CD8-positive, alpha-beta memory T cell (primary cell): Measurements from ENCODE around the gene BAK1. TPM values are rescaled to one million over a fixed set of nuclear protein-coding genes. Genes with fewer than 3 reads are reported as not detected.
A peak's percentile ranks its signal among the peaks of the same experiment; 100 is the strongest.
"Not testable (repeated sequence)": the region's sequence is repeated elsewhere in the genome, so short reads cannot be mapped to it uniquely, and the experiment has no call there.

Experiments used
- CTCF ChIA-PET: fragments of 350-600 bp; sonication (Branson Sonifier 250); formaldehyde crosslinking; loops from one replicate; lab custom pipeline; 2021; ENCODE audit warnings: antibody characterized with exemption; lab: Charles Lee
- POLR2A ChIA-PET: fragments of 350-600 bp; sonication (Branson Sonifier 250); formaldehyde crosslinking; loops from one replicate; lab custom pipeline; 2021; ENCODE audit warnings: antibody characterized with exemption; lab: Charles Lee
- DNase-seq, 5 donors: peaks; one replicate each; pipeline versions ENCODE4 v3.0.0 to v3.0.0-alpha.2; 2020 to 2022; ENCODE audit warnings: mixed read lengths in 1 of 5
- H3K27ac ChIP-seq: one replicate; pipeline ENCODE4 v1.7.0; 2013; ENCODE audit warnings: low read depth, mild to moderate bottlenecking, low read length, moderate library complexity
- H3K27me3 ChIP-seq: 2 replicates; pipeline ENCODE4 v1.7.0; 2013; ENCODE audit warnings: low read length, mild to moderate bottlenecking; ENCODE audit not compliant: insufficient read depth, poor library complexity, severe bottlenecking
- H3K36me3 ChIP-seq: 2 replicates; pipeline ENCODE4 v1.7.0; 2013; ENCODE audit warnings: mild to moderate bottlenecking, low read length, moderate library complexity; ENCODE audit not compliant: insufficient read depth
- H3K4me1 ChIP-seq: 2 replicates; pipeline ENCODE4 v1.7.0; 2013; ENCODE audit warnings: mild to moderate bottlenecking, low read length, moderate library complexity; ENCODE audit not compliant: insufficient read depth
- H3K4me3 ChIP-seq: 2 replicates; pipeline ENCODE4 v1.7.0; 2013; ENCODE audit warnings: mild to moderate bottlenecking, low read length
- H3K9me3 ChIP-seq: 2 replicates; pipeline ENCODE4 v1.7.0; 2013; ENCODE audit warnings: mild to moderate bottlenecking, low read length
- H3K27ac Mint-ChIP-seq, 8 donors: one replicate each; pipeline ENCODE4 v1.8.0; 2020 to 2021; ENCODE audit warnings: mixed read lengths in 8 of 8, mild to moderate bottlenecking in 6 of 8, inconsistent platforms in 3 of 8, moderate library complexity in 3 of 8
- H3K27me3 Mint-ChIP-seq, 2 donors: one replicate each; pipeline ENCODE4 v1.8.0; 2020 to 2021; ENCODE audit warnings: mixed read lengths in 2 of 2, mild to moderate bottlenecking in 1 of 2, moderate library complexity in 1 of 2
- H3K36me3 Mint-ChIP-seq, 3 donors: one replicate each; pipeline ENCODE4 v1.8.0; 2020 to 2021; ENCODE audit warnings: mixed read lengths in 3 of 3, inconsistent platforms in 1 of 3, mild to moderate bottlenecking in 1 of 3
- H3K4me1 Mint-ChIP-seq, 3 donors: one replicate each; pipeline ENCODE4 v1.8.0; 2020 to 2021; ENCODE audit warnings: mixed read lengths in 3 of 3, inconsistent platforms in 1 of 3, mild to moderate bottlenecking in 1 of 3
- H3K4me3 Mint-ChIP-seq, 7 donors: one replicate each; pipeline ENCODE4 v1.8.0; 2020 to 2021; ENCODE audit warnings: mixed read lengths in 7 of 7, mild to moderate bottlenecking in 6 of 7, moderate library complexity in 4 of 7, inconsistent platforms in 2 of 7
- H3K9me3 Mint-ChIP-seq, 5 donors: one replicate each; pipeline ENCODE4 v1.8.0; 2020 to 2022; ENCODE audit warnings: mixed read lengths in 5 of 5, mild to moderate bottlenecking in 3 of 5, moderate library complexity in 2 of 5, inconsistent platforms in 1 of 5
- polyA plus RNA-seq: library from polyadenylated mRNA; unstranded; fragments of 300-500 nt; fragmentation: Illumina TruSeq; gene quantifications from one replicate; pipeline ENCODE4 v1.2.3, GENCODE V29; 2021
- total RNA-seq, 2 experiments: library from RNA; stranded (reverse); gene quantifications; one replicate each; pipeline ENCODE4 v1.2.3, GENCODE V29; 2021

The BAK1 gene
- total and polyA plus RNA-seq, 3 experiments from 2014 or later, result 43.4 to 50.1 (median 48.5) TPM

DNA sequence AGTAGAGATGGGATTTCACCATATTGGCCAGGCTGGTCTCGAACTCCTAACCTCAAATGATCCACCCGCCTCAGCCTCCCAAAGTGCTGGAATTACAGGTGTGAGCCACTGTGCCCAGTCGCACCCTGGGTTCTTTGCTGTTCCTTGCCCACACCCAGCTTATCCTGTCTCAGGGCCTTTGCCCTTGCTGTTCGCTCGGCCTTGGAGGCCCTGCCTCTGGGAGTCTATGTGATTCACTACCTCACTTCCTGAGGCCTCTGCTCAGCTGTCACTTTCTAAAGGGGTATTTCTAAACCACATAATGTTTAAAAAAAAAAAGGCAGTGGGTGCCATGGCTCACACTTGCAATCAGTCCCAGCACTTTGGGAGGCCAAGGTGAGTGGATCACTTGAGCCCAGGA lies 16.8 kb upstream of the BAK1 start:
- H3K27ac ChIP-seq, CTCF ChIA-PET, H3K27me3 Mint-ChIP-seq, H3K9me3 Mint-ChIP-seq, DNase-seq, H3K4me1 ChIP-seq, H3K36me3 Mint-ChIP-seq, H3K36me3 ChIP-seq, H3K27me3 ChIP-seq, H3K4me3 ChIP-seq, H3K9me3 ChIP-seq, POLR2A ChIA-PET: not testable (repeated sequence)
- H3K4me3 Mint-ChIP-seq, result peak overlapping the region in 1 of 7 donors; percentile 20
- H3K4me1 Mint-ChIP-seq, result peaks cover 16 to 34% (median 23%) of the 10 kb centered on the region in 3 donors
- H3K27ac Mint-ChIP-seq, result peak overlapping the region in 4 of 8 donors; percentile 4 to 82 (median 71)

- Histone ChIP-seq H3K4me3 (no peak overlapping the region), H3K9me3 (no peaks in the 10 kb centered on the region), H3K4me1 (peaks cover 8% of the 10 kb centered on the region), H3K27ac (no peak overlapping the region), H3K36me3 (no peaks in the 10 kb centered on the region), H3K27me3 (no peaks in the 10 kb centered on the region)
- POLR2A ChIA-PET, result no interaction called here
- Mint-ChIP-seq H3K36me3 (no peaks in the 10 kb centered on the region), H3K27ac (peak overlapping the region in 2 of 8 donors; percentile 42 to 60), H3K4me3 (no peak overlapping the region), H3K9me3 (no peaks in the 10 kb centered on the region), H3K4me1 (peaks cover 18 to 34% (median 30%) of the 10 kb centered on the region in 3 donors), H3K27me3 (no peaks in the 10 kb centered on the region)
- DNase-seq, result no peak
- CTCF ChIA-PET, result interaction anchor here (1.2 to 1.5 kb wide), 2 partner anchors 12 to 26 kb away, joined by 3 to 5 read pairs; partner anchors contain the start of gene ITPR3
Measured at GRCh38 chr6:33595001-33595846, 15.1 kb upstream of the BAK1 start.

- no peaks in the 10 kb centered on the region for H3K27me3 Mint-ChIP-seq
- POLR2A ChIA-PET, result interaction anchor here (1.4 to 1.6 kb wide), 2 partner anchors 28 to 139 kb away, joined by 3 to 7 read pairs; partner anchors contain the start of genes ITPR3 and ZBTB9
Measured at GRCh38 chr6:33593414-33593727, 13.3 kb upstream of the BAK1 start.

DNA sequence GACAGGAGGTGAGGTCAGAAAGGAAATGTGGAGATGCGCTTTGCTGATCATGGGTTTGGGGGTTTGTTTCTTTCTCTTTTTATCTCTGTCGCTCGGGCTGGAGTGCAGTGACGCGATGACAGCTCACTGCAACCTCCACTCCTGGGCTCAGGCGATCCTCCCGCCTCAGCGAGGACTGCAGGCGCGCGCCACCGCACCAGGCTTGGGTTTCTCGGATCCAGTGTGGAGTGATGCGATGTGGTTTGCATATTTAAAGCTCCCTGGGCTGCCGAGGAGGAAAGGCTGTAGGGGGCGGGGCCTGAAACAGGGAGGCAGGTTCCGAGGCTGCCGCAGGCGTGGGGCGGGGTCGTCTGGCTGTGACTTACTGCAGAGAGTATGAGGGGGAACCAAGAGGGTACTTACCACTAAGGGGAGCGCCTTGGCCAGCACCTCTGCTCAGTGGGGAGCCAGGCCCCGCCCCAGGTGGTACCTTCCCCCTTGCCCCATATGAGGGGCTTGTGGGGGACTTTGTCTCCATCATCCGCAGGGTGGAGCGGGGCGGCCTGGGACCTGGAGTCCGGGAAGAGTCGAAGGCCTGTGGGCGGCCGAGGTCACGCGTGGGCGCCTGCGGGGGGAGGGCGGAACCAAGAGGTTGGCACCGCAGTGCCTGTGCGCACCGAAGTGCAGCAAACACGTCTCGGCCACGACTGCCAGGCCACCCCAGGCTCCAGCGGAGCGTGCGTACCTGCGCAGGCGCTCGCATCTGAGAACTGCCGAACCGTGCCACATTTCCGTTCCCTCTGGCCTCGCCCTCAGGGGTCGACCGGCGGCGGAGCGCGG lies 12.7 kb upstream of the BAK1 start:
- H3K27me3 Mint-ChIP-seq, result no peaks in the 10 kb centered on the region
- Histone ChIP-seq H3K4me1 (peaks cover 8% of the 10 kb centered on the region), H3K27me3 (no peaks in the 10 kb centered on the region), H3K4me3 (peak overlapping the region; percentile 27), H3K27ac (peak overlapping the region; percentile 2), H3K9me3 (no peaks in the 10 kb centered on the region), H3K36me3 (no peaks in the 10 kb centered on the region)
- ChIA-PET POLR2A (interaction anchor here (0.6 to 1.6 kb wide), 3 partner anchors 11 to 139 kb away, joined by 3 to 7 read pairs (median 3); partner anchors contain the start of genes ITPR3 and ZBTB9), CTCF (interaction anchor here (1.4 to 2.1 kb wide), 4 partner anchors 15 to 119 kb away, joined by 4 to 6 read pairs (median 6); partner anchors contain the start of gene UQCC2)
- H3K27ac Mint-ChIP-seq, result peak overlapping the region; percentile 69 to 98 (median 84)
- H3K9me3 Mint-ChIP-seq, result no peaks in the 10 kb centered on the region
- no peaks in the 10 kb centered on the region for H3K36me3 Mint-ChIP-seq
- H3K4me3 Mint-ChIP-seq, result peak overlapping the region; percentile 57 to 88 (median 80)
- H3K4me1 Mint-ChIP-seq, result peaks cover 18 to 30% (median 22%) of the 10 kb centered on the region in 3 donors
- DNase-seq, result peak in 3 of 5 donors; percentile 41 to 65 (median 62)

More at GRCh38 chr6:33593414-33593727, 13.3 kb upstream of the BAK1 start:
- Mint-ChIP-seq H3K4me3 (peak overlapping the region; percentile 57 to 88 (median 80)), H3K36me3 (no peaks in the 10 kb centered on the region), H3K4me1 (peaks cover 18 to 30% (median 23%) of the 10 kb centered on the region in 3 donors), H3K27ac (peak overlapping the region; percentile 69 to 96 (median 84)), H3K9me3 (no peaks in the 10 kb centered on the region)
- CTCF ChIA-PET, result interaction anchor here (1.0 to 1.3 kb wide), 2 partner anchors 8 to 152 kb away, joined by 3 to 4 read pairs; no protein-coding TSS in a partner anchor
- peak overlapping the region; percentile 27 for H3K4me3 ChIP-seq
- peak overlapping the region; percentile 2 for H3K27ac ChIP-seq
- DNase-seq, result no peak
- H3K4me1 ChIP-seq, result peaks cover 8% of the 10 kb centered on the region
- H3K9me3 ChIP-seq, result no peaks in the 10 kb centered on the region
- no peaks in the 10 kb centered on the region for H3K27me3 ChIP-seq
- H3K36me3 ChIP-seq, result no peaks in the 10 kb centered on the region

DNA sequence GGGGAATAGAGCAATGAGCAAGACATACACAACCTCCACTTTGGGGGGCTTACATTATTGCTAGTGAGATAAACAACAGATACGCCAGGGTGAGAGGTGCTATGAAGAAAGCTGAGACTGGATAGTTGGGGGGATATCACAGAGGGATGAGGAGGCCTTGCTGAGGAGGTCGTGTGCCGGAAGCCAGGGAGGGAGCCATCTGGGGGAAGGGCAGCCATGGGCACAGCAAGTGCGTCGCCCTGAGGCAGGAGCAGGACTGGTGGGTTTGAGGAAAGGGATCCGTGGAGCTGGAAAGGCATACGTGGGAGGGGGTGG lies 12.2 kb upstream of the BAK1 start:
- Mint-ChIP-seq H3K27ac (peak overlapping the region in 7 of 8 donors; percentile 55 to 98 (median 84)), H3K4me3 (peak overlapping the region in 5 of 7 donors; percentile 37 to 86 (median 70)), H3K36me3 (no peaks in the 10 kb centered on the region), H3K4me1 (peaks cover 18 to 28% (median 19%) of the 10 kb centered on the region in 3 donors), H3K27me3 (no peaks in the 10 kb centered on the region), H3K9me3 (no peaks in the 10 kb centered on the region)
- POLR2A ChIA-PET, result interaction anchor here (1.0 to 1.6 kb wide), 3 partner anchors 29 to 138 kb away, joined by 3 to 7 read pairs (median 3); partner anchors contain the start of genes ITPR3, UQCC2 and ZBTB9
- Histone ChIP-seq H3K4me1 (peaks cover 8% of the 10 kb centered on the region), H3K9me3 (no peaks in the 10 kb centered on the region), H3K27ac (no peak overlapping the region), H3K36me3 (no peaks in the 10 kb centered on the region), H3K27me3 (no peaks in the 10 kb centered on the region), H3K4me3 (no peak overlapping the region)
- DNase-seq, result no peak
- CTCF ChIA-PET, result interaction anchor here (0.7 to 2.1 kb wide), 5 partner anchors 15 to 119 kb away, joined by 3 to 6 read pairs (median 5); partner anchors contain the start of gene UQCC2

DNA sequence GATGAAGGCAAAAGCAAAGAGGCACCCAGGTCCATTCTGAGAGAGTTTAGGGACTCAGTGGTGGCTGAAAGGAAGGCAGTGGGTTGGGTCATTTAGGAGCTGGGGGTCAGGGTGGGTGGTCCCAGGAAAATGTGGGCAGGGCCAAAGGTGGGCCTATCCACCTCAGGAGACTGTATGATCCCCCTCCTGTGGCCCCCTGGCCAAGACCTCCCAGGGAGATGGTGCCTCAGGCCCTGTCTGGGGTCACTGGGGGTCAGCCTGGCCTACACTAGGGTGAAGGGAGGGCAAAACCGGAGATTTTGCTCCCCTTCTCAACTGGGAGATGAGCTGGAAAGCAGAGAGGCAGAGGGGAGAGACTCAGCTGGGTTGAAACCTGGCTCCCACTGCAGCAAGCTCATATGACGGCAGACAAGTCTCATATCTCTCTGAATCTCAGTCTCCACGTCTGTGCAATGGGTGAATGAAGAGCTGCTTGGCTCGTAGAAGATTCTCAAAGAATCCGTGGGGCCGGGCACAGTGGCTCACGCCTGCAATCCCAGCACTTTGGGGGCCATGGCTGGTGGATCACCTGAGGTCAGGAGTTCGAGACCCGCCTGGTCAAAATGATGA lies 11.5 kb upstream of the BAK1 start:
- H3K9me3 ChIP-seq, result no peaks in the 10 kb centered on the region
- Mint-ChIP-seq H3K4me3 (peak overlapping the region in 4 of 7 donors; percentile 19 to 54 (median 35)), H3K36me3 (no peaks in the 10 kb centered on the region), H3K9me3 (no peaks in the 10 kb centered on the region), H3K27me3 (no peaks in the 10 kb centered on the region), H3K4me1 (peaks cover 14 to 23% (median 18%) of the 10 kb centered on the region in 3 donors), H3K27ac (peak overlapping the region in 6 of 8 donors; percentile 27 to 87 (median 73))
- no peaks in the 10 kb centered on the region for H3K36me3 ChIP-seq
- no peaks in the 10 kb centered on the region for H3K27me3 ChIP-seq
- no peak overlapping the region for H3K4me3 ChIP-seq
- no peak for DNase-seq
- H3K4me1 ChIP-seq, result peaks cover 8% of the 10 kb centered on the region
- no peak overlapping the region for H3K27ac ChIP-seq
- ChIA-PET CTCF (interaction anchor here (0.6 to 2.1 kb wide), 7 partner anchors 13 to 165 kb away, joined by 3 to 6 read pairs (median 4); partner anchors contain the start of gene UQCC2), POLR2A (interaction anchor here (1.0 kb wide), 1 partner anchor 120 kb away, joined by 3 read pairs; the partner anchor contains the start of gene UQCC2)

DNA sequence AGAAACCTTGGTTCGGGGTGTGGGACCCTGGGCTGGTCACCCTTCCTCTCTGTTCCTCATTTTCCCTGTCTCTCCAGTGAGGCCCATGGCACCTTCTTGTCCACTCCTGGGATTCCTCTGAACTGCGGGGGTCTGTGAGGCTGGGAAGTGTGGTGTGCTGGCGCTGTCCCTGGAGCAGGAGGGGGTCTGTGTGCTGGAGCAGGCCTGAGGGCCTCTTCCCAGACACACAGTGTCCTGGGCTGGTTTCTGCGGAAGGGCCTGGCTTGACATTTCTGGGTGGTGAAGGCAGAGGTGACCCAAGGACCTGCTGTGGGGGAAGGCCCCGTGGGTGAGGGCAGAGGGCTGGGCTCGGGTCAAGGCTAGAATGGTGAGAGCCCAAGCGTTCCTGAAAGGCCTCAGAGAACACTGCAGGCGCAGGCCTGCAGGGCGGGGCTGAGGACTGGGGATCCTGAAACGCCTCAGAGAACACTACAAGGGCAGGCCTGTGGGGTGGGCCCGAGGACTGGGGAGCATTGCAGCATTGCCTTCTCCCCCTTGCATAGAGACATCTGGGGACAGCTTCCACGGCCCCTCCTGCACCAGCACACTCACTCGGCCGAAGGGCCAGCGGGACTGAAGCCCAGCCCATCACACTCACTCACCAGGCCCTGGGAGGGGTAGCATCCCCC lies 10.6 kb upstream of the BAK1 start:
- Mint-ChIP-seq H3K4me1 (peaks cover 17 to 29% (median 22%) of the 10 kb centered on the region in 3 donors), H3K9me3 (no peaks in the 10 kb centered on the region), H3K27ac (peak overlapping the region in 4 of 8 donors; percentile 42 to 80 (median 59)), H3K4me3 (no peak overlapping the region), H3K27me3 (no peaks in the 10 kb centered on the region), H3K36me3 (no peaks in the 10 kb centered on the region)
- no peak overlapping the region for H3K4me3 ChIP-seq
- no peak overlapping the region for H3K27ac ChIP-seq
- H3K27me3 ChIP-seq, result no peaks in the 10 kb centered on the region
- ChIA-PET POLR2A (no interaction called here), CTCF (interaction anchor here (0.7 to 2.1 kb wide), 10 partner anchors 11 to 121 kb away, joined by 3 to 11 read pairs (median 6); partner anchors contain the start of genes BAK1, ITPR3 and UQCC2)
- H3K4me1 ChIP-seq, result peaks cover 13% of the 10 kb centered on the region
- no peaks in the 10 kb centered on the region for H3K36me3 ChIP-seq
- no peaks in the 10 kb centered on the region for H3K9me3 ChIP-seq
- no peak for DNase-seq
